Panc1 (cell line): ENCODE data around the gene HAUS6. TPM values are rescaled to one million over a fixed set of nuclear protein-coding genes. Genes with fewer than 3 reads are reported as not detected.

ENCODE experiments used
- ATAC-seq: fragments of 200-7000 bp; cut with Tn5 transposase; 2 replicates; pipeline ENCODE4 v1.9.1; 2020; ENCODE audit warnings: mild to moderate bottlenecking, moderate library complexity
- BruUV-seq: library from RNA; stranded (reverse); fragments of 400-500 nt; replicated peaks from 2 replicates; lab custom pipeline; 2021; lab: Mats Ljungman, UMichigan
- CTCF ChIA-PET: fragments of 300-600 bp; sonication (Branson Sonifier 250); formaldehyde crosslinking; loops from one replicate; lab custom pipeline; 2022; ENCODE audit warnings: antibody characterized with exemption; lab: Charles Lee
- POLR2A ChIA-PET: fragments of 300-600 bp; sonication (Branson Sonifier 250); formaldehyde crosslinking; loops from one replicate; lab custom pipeline; 2022; ENCODE audit warnings: antibody characterized with exemption; lab: Charles Lee
- DNase-seq: peaks from one replicate; pipeline ENCODE4 v3.0.0-alpha.2; 2010; ENCODE audit warnings: low read depth, low spot score
- H3K27ac ChIP-seq: 2 replicates; pipeline ENCODE4 v1.5.1; 2011; ENCODE audit warnings: mild to moderate bottlenecking, low read length, inconsistent platforms
- H3K27me3 ChIP-seq: fragments of 200-500 bp; sonication (Bioruptor generic); 2 replicates; pipeline ENCODE4 v1.6.0; 2014; ENCODE audit warnings: low read length, inconsistent platforms; ENCODE audit not compliant: control insufficient read depth, insufficient read depth
- H3K36me3 ChIP-seq: fragments of 200-500 bp; sonication (Bioruptor generic); 2 replicates; pipeline ENCODE4 v1.5.1; 2014; ENCODE audit warnings: inconsistent platforms, mild to moderate bottlenecking, low read length, moderate library complexity; ENCODE audit not compliant: control insufficient read depth, insufficient read depth
- H3K4me1 ChIP-seq: 2 replicates; pipeline ENCODE4 v1.5.1; 2011; ENCODE audit warnings: inconsistent platforms, mild to moderate bottlenecking, low read length, moderate library complexity; ENCODE audit not compliant: control insufficient read depth, insufficient read depth
- H3K4me3 ChIP-seq, 2 experiments: 2 replicates each; pipeline ENCODE4 v1.5.1; 2011 to 2012; ENCODE audit warnings: low read depth in 2 of 2, low read length in 2 of 2, mild to moderate bottlenecking in 2 of 2, inconsistent platforms in 1 of 2, moderate library complexity in 1 of 2
- H3K9me3 ChIP-seq: fragments of 200-500 bp; sonication (Bioruptor generic); 2 replicates; pipeline ENCODE4 v1.5.1; 2014; ENCODE audit warnings: low read depth, mild to moderate bottlenecking, inconsistent platforms, low read length, moderate library complexity; ENCODE audit not compliant: control insufficient read depth, insufficient read depth
- CTCF ChIP-seq: fragments of 450-650 bp; IDR thresholded peaks from 2 replicates; pipeline ENCODE4 v1.5.1; 2017; ENCODE audit warnings: mild to moderate bottlenecking
- POLR2AphosphoS5 ChIP-seq: IDR thresholded peaks from 2 replicates; pipeline ENCODE4 v1.6.1; 2012; ENCODE audit warnings: mild to moderate bottlenecking, low read depth, low read length, moderate library complexity
- REST ChIP-seq, 2 experiments: IDR thresholded peaks; 2 replicates each; pipeline ENCODE4 v1.6.1; 2011 to 2012; ENCODE audit warnings: low read depth in 2 of 2, control low read depth in 1 of 2, low read length in 1 of 2, mild to moderate bottlenecking in 1 of 2, moderate library complexity in 1 of 2; ENCODE audit not compliant: insufficient read depth in 1 of 2
- SIN3A ChIP-seq: IDR thresholded peaks from 2 replicates; pipeline ENCODE4 v1.6.1; 2012; ENCODE audit warnings: low read depth, mild to moderate bottlenecking, low read length, moderate library complexity, borderline replicate concordance; ENCODE audit not compliant: insufficient read depth
- TCF7L2 ChIP-seq: IDR thresholded peaks from 2 replicates; pipeline ENCODE4 v1.6.1; 2011; ENCODE audit warnings: mild to moderate bottlenecking, low read depth, low read length, inconsistent platforms
- in situ Hi-C: cut with HindIII; loops from 2 replicates; pipeline ENCODE4 v1.10.0; 2016; ENCODE audit warnings: low sequenced_read_pairs, low pct_unique_long_range_greater_than_20kb
- intact Hi-C: fragments of 100-400 bp; cut with micrococcal nuclease; formaldehyde crosslinking; loops from one replicate; pipeline ENCODE4 v1.10.0; 2022; ENCODE audit not compliant: unreplicated experiment
- total RNA-seq: library from RNA; stranded (reverse); gene quantifications from one replicate; pipeline ENCODE4 v1.2.1, GENCODE V29; 2021; ENCODE audit not compliant: unreplicated experiment

Gene HAUS6
- total RNA-seq, 1 experiment from 2014 or later: 9.3 TPM

DNA sequence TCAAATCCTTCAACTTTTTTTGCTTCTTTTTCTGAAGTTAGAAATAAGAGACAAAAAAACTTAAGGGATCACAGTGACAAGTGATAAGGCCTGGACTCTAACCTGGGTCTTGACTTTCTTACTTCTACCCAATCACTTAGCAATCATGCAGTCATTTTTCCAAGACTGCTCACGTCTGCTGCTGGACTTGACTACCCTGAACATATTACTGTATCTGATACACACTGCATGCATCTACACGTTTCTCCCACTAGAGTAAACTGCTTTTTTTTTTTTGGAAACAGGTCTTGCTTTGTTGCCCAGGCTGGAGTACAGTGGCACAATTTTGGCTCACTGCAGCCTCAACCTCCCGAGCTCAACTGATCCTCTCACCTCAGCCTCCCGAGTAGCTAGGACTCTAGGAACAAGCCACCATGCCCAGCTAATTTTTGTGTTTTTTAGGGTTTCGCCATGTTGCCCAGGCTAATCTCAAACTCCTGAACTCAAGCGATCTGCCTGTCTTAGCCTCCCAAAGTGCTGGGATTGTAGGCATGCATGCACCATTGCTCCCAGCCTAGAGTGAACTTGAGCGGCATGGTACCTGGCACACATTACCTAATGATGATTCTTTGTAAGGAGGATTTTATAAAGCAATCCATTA is 17.2 kb upstream of the HAUS6 start:
- DNase-seq (no peak), ATAC-seq (no peak)
- in situ Hi-C loops (no loop called here), intact Hi-C loops (no loop called here)
- POLR2A ChIA-PET: no interaction called here
- H3K27ac ChIP-seq: no peak overlapping the region
- H3K27me3 ChIP-seq: no peaks in the 10 kb centered on the region
- no peak for TF ChIP-seq TCF7L2
- TF ChIP-seq SIN3A: no peak
- no peak for TF ChIP-seq CTCF
- no peak for TF ChIP-seq REST (IDR thresholded peaks at IDR 0.05; ENCODE audit: insufficient read depth in 1 of 2, low read depth in 2 of 2, low read length in 1 of 2)
- TF ChIP-seq POLR2AphosphoS5: no peak
- H3K9me3 ChIP-seq: no peaks in the 10 kb centered on the region
- H3K36me3 ChIP-seq: no peaks in the 10 kb centered on the region
- CTCF ChIA-PET: no interaction called here
- BruUV-seq: no TSS peak
- H3K4me1 ChIP-seq: no peaks in the 10 kb centered on the region
- no peak overlapping the region for H3K4me3 ChIP-seq

GRCh38 chr9:19119246-19119645 is 16.5 kb upstream of the HAUS6 start:
- Histone ChIP-seq H3K36me3 (no peaks in the 10 kb centered on the region), H3K9me3 (no peaks in the 10 kb centered on the region), H3K4me3 (no peak overlapping the region), H3K27me3 (no peaks in the 10 kb centered on the region), H3K27ac (no peak overlapping the region), H3K4me1 (no peaks in the 10 kb centered on the region)
- ChIA-PET CTCF (no interaction called here), POLR2A (no interaction called here)
- no TSS peak for BruUV-seq
- intact Hi-C loops (no loop called here), in situ Hi-C loops (no loop called here)
- DNase-seq (no peak), ATAC-seq (no peak)
- no peak for TF ChIP-seq SIN3A
- no peak for TF ChIP-seq REST (IDR thresholded peaks at IDR 0.05; ENCODE audit: insufficient read depth in 1 of 2, low read depth in 2 of 2, low read length in 1 of 2)
- no peak for TF ChIP-seq CTCF
- no peak for TF ChIP-seq TCF7L2
- no peak for TF ChIP-seq POLR2AphosphoS5
